ENCODE results near the gene FAM83C. TPM values are rescaled to one million over a fixed set of nuclear protein-coding genes. Genes with fewer than 3 reads are reported as not detected.

The FAM83C gene
- total and polyA plus RNA-seq, 2 donors (not counting 1 experiment from before 2014, with no cell fraction given): 0.02 TPM; not detected in 1

DNA sequence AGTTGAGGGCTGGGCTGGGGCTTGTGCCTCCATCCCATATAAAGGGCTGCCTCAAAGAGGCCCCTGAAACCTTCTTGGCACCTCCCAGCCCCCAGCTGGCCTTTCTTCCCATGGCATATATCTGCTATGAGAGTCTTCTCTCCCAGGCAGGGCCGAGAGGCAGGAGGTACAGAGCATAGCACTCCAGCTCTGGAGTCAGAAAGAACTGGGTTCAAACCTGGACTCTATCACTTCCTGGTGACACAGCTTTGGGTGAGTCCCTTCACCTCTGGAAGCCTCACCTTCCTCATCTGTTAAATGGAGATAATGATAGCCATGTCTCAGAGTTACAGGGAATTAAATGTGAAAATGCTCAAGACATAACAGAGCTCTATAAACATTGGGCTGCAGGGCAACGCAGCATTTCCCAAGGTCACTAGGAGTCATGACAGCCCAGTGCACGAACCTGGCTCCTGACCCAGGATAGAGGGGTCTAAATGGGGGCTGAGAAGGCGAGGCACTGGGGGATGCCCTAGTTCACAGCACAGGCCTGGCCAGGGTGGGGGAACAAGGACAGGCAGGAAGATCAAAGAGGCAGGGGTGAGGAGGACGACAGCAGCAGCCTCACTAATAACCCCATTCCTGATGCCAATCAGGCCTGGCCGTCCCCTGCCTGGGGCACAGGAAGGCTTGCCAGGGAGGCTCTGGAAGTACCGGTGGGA is 1.9 kb downstream of the FAM83C start:
- no peaks in the 10 kb centered on the region for H3K4me1 ChIP-seq (ENCODE audit: control insufficient read depth, extremely low read depth, insufficient read depth, low read length)
- no peak overlapping the region for H2AFZ ChIP-seq (ENCODE audit: low read length)
- no peaks in the 10 kb centered on the region for H3K9me3 ChIP-seq (ENCODE audit: control insufficient read depth, insufficient read depth, low read depth, low read length)
- no peak overlapping the region for H3K4me2 ChIP-seq (ENCODE audit: extremely low read depth, insufficient read depth, low read length)
- H3K9ac ChIP-seq (ENCODE audit: insufficient read depth, low read length): no peak overlapping the region
- DNase-seq (ENCODE audit: low read depth in 2 of 2): no peak
- no peak for TF ChIP-seq EZH2 (IDR thresholded peaks at IDR 0.05; ENCODE audit: low read length, missing control alignments)
- no peak for TF ChIP-seq CTCF (conservative IDR thresholded peaks at IDR 0.05 in 1 of 2, IDR thresholded peaks at IDR 0.05 in 1 of 2; ENCODE audit: low read depth in 1 of 2, low read length in 2 of 2)
- no peak overlapping the region for H3K4me3 ChIP-seq (replicated peaks in 1 of 4; ENCODE audit: control extremely low read depth in 1 of 4, insufficient read depth in 1 of 4, low read depth in 3 of 4, low read length in 4 of 4)
- no peaks in the 10 kb centered on the region for H3K79me2 ChIP-seq (ENCODE audit: control insufficient read depth, insufficient read depth, low read length)
- H4K20me1 ChIP-seq (ENCODE audit: control insufficient read depth, extremely low read depth, insufficient read depth, low read length): no peaks in the 10 kb centered on the region
- no peaks in the 10 kb centered on the region for H3K36me3 ChIP-seq (ENCODE audit: control insufficient read depth, insufficient read depth, low read length)
- H3K27me3 ChIP-seq (ENCODE audit: control insufficient read depth, insufficient read depth, low read length): peaks cover 3% of the 10 kb centered on the region
- H3K27ac ChIP-seq (ENCODE audit: insufficient read depth, low read length): no peak overlapping the region

DNA sequence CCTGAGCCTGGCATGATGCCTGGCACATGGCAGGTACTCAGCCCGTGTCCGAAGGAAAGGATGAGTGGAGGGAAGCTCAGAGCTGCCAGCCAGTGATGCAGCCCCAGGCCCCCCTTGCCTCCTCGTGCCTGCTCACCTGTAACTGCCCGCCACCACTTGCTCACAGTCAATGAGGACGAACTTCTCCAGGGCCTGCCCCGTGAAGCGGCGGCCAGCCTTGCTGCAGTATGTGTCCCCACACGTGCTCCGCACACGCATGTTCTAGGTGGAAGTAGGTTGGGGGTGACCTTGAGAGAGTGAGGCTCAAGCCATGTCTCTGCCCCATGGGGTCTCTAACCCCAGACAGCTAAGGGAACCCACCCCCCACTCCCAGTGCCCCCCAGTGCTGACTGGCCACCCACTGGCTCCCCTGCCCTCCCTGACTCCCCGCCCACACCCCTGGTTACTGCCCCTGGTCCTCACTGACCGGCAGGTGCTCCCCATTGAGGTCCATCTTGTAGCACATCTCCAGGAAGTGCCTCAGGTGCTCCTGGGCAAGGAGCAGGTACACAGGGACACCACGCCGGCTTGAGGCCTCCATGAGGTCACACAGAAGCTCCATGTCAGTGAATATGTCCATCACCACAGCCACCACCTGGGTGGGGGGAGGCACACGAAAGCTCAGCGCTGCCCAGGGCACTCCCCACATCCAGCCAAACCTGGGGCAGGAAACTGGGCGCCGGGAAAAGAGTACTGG is 3.7 kb downstream of the FAM83C start:
- TF ChIP-seq EZH2 (IDR thresholded peaks at IDR 0.05; ENCODE audit: low read length, missing control alignments): no peak
- TF ChIP-seq CTCF (conservative IDR thresholded peaks at IDR 0.05 in 1 of 2, IDR thresholded peaks at IDR 0.05 in 1 of 2; ENCODE audit: low read depth in 1 of 2, low read length in 2 of 2): no peak
- Histone ChIP-seq H4K20me1 (ENCODE audit: control insufficient read depth, extremely low read depth, insufficient read depth, low read length) (no peaks in the 10 kb centered on the region), H3K79me2 (ENCODE audit: control insufficient read depth, insufficient read depth, low read length) (peaks cover 10% of the 10 kb centered on the region), H2AFZ (ENCODE audit: low read length) (no peak overlapping the region), H3K27me3 (ENCODE audit: control insufficient read depth, insufficient read depth, low read length) (no peaks in the 10 kb centered on the region), H3K4me2 (ENCODE audit: extremely low read depth, insufficient read depth, low read length) (no peak overlapping the region), H3K9me3 (ENCODE audit: control insufficient read depth, insufficient read depth, low read depth, low read length) (no peaks in the 10 kb centered on the region), H3K4me1 (ENCODE audit: control insufficient read depth, extremely low read depth, insufficient read depth, low read length) (peaks cover 3% of the 10 kb centered on the region), H3K27ac (ENCODE audit: insufficient read depth, low read length) (no peak overlapping the region), H3K9ac (ENCODE audit: insufficient read depth, low read length) (no peak overlapping the region), H3K36me3 (ENCODE audit: control insufficient read depth, insufficient read depth, low read length) (no peaks in the 10 kb centered on the region), H3K4me3 (replicated peaks in 1 of 4; ENCODE audit: control extremely low read depth in 1 of 4, insufficient read depth in 1 of 4, low read depth in 3 of 4, low read length in 4 of 4) (no peak overlapping the region)
- no peak for DNase-seq (ENCODE audit: low read depth in 2 of 2)

- no peaks in the 10 kb centered on the region for H3K9me3 ChIP-seq (ENCODE audit: control insufficient read depth, insufficient read depth, low read depth, low read length)
- no peak overlapping the region for H3K9ac ChIP-seq (ENCODE audit: insufficient read depth, low read length)
- no peak overlapping the region for H3K4me3 ChIP-seq (replicated peaks in 1 of 4; ENCODE audit: control extremely low read depth in 1 of 4, insufficient read depth in 1 of 4, low read depth in 3 of 4, low read length in 4 of 4)
- H3K4me2 ChIP-seq (ENCODE audit: extremely low read depth, insufficient read depth, low read length): no peak overlapping the region
- DNase-seq (ENCODE audit: low read depth in 2 of 2): no peak
- H3K79me2 ChIP-seq (ENCODE audit: control insufficient read depth, insufficient read depth, low read length): peaks cover 17% of the 10 kb centered on the region
- no peak overlapping the region for H3K27ac ChIP-seq (ENCODE audit: insufficient read depth, low read length)
- H3K36me3 ChIP-seq (ENCODE audit: control insufficient read depth, insufficient read depth, low read length): peaks cover 2% of the 10 kb centered on the region
- H4K20me1 ChIP-seq (ENCODE audit: control insufficient read depth, extremely low read depth, insufficient read depth, low read length): no peaks in the 10 kb centered on the region
- H2AFZ ChIP-seq (ENCODE audit: low read length): no peak overlapping the region
- no peaks in the 10 kb centered on the region for H3K27me3 ChIP-seq (ENCODE audit: control insufficient read depth, insufficient read depth, low read length)
- TF ChIP-seq CTCF (conservative IDR thresholded peaks at IDR 0.05 in 1 of 2, IDR thresholded peaks at IDR 0.05 in 1 of 2; ENCODE audit: low read depth in 1 of 2, low read length in 2 of 2): no peak
- no peak for TF ChIP-seq EZH2 (IDR thresholded peaks at IDR 0.05; ENCODE audit: low read length, missing control alignments)
- peaks cover 7% of the 10 kb centered on the region for H3K4me1 ChIP-seq (ENCODE audit: control insufficient read depth, extremely low read depth, insufficient read depth, low read length)
These were observed 4.5 kb downstream of the FAM83C start for GRCh38 chr20:35287509-35288324.

Measured in fibroblast of lung (primary cell).